ENCODE data around the gene TFIP11. TPM values are rescaled to one million over a fixed set of nuclear protein-coding genes. Genes with fewer than 3 reads are reported as not detected.

TFIP11 gene
- total and polyA plus RNA-seq, 2 of the 13 experiments (the other 11 are each of a cell fraction or from before 2014, with no cell fraction given): 15.4 to 22.8 TPM

- no peak for TF ChIP-seq ZNF263 (CRISPR knock-in tag; IDR thresholded peaks at IDR 0.05)
- peak; percentile 48; the same call in 1 of the 2 replicates for TF ChIP-seq POGK (CRISPR knock-in tag; conservative IDR thresholded peaks at IDR 0.05)
- TF ChIP-seq ZNF724P (CRISPR knock-in tag; IDR thresholded peaks at IDR 0.05; ENCODE audit: borderline replicate concordance): no peak
- Histone ChIP-seq H3K27ac (ENCODE audit: extremely low read length, insufficient read depth, low read length) (peak overlapping the region; percentile 48), H3K9me3 (ENCODE audit: low read length) (no peaks in the 10 kb centered on the region), H3K79me2 (ENCODE audit: insufficient read depth, low read length) (no peaks in the 10 kb centered on the region), H2AFZ (ENCODE audit: low read length) (no peak overlapping the region), H3K4me2 (ENCODE audit: low read depth, low read length) (no peak overlapping the region), H3K27me3 (ENCODE audit: control insufficient read depth in 1 of 2, insufficient read depth in 2 of 2, low read length in 2 of 2) (no peaks in the 10 kb centered on the region), H4K20me1 (ENCODE audit: insufficient read depth, low read length) (no peaks in the 10 kb centered on the region), H3K4me1 (ENCODE audit: insufficient read depth, low read length) (peaks cover 18% of the 10 kb centered on the region), H3K4me3 (replicated peaks in 1 of 3; ENCODE audit: insufficient read depth in 1 of 3, low read depth in 2 of 3, low read length in 3 of 3) (no peak overlapping the region), H3K9ac (ENCODE audit: insufficient read depth, low read depth, low read length) (no peak overlapping the region), H3K36me3 (replicated peaks in 1 of 2; ENCODE audit: control insufficient read depth in 1 of 2, insufficient read depth in 2 of 2, low read length in 2 of 2) (no peaks in the 10 kb centered on the region)
- no TSS peak for BruUV-seq (replicated peaks)
- ATAC-seq (peak; percentile 47), DNase-seq (ENCODE audit: low spot score) (peak; percentile 3), FAIRE-seq (no peak)
- ChIA-PET POLR2A (no interaction called here), CTCF (ENCODE audit: low intra/inter-chr PET ratio, low total read pairs) (no interaction called here)
- in situ Hi-C loops (cut with HindIII; ENCODE audit: extremely low pct_ligation_motif_present, low pct_unique_long_range_greater_than_20kb) (no loop called here), intact Hi-C loops (cut with micrococcal nuclease; ENCODE audit: unreplicated experiment) (no loop called here)
- 69% methylated on average over 3 of the region's 4 CpGs for WGBS (ENCODE audit: low lambda C conversion rate)
Observed at GRCh38 chr22:26549902-26550497, 37.7 kb upstream of the TFIP11 start.

- H2AFZ ChIP-seq (ENCODE audit: low read length): no peak overlapping the region
- H3K4me2 ChIP-seq (ENCODE audit: low read depth, low read length): no peak overlapping the region
- intact Hi-C loops (cut with micrococcal nuclease; ENCODE audit: unreplicated experiment) (no loop called here), in situ Hi-C loops (cut with HindIII; ENCODE audit: extremely low pct_ligation_motif_present, low pct_unique_long_range_greater_than_20kb) (no loop called here)
- H3K4me3 ChIP-seq (replicated peaks in 1 of 3; ENCODE audit: insufficient read depth in 1 of 3, low read depth in 2 of 3, low read length in 3 of 3): no peak overlapping the region
- POLR2A ChIA-PET: no interaction called here
- no peaks in the 10 kb centered on the region for H3K27me3 ChIP-seq (ENCODE audit: control insufficient read depth in 1 of 2, insufficient read depth in 2 of 2, low read length in 2 of 2)
- peaks cover 22% of the 10 kb centered on the region for H3K4me1 ChIP-seq (ENCODE audit: insufficient read depth, low read length)
- no peaks in the 10 kb centered on the region for H4K20me1 ChIP-seq (ENCODE audit: insufficient read depth, low read length)
- H3K9me3 ChIP-seq (ENCODE audit: low read length): no peaks in the 10 kb centered on the region
- no peaks in the 10 kb centered on the region for H3K79me2 ChIP-seq (ENCODE audit: insufficient read depth, low read length)
- CTCF ChIA-PET (ENCODE audit: low intra/inter-chr PET ratio, low total read pairs): no interaction called here
- DNase-seq (ENCODE audit: low spot score): no peak
- no peak for FAIRE-seq
- no TSS peak for BruUV-seq (replicated peaks)
- no peaks in the 10 kb centered on the region for H3K36me3 ChIP-seq (replicated peaks in 1 of 2; ENCODE audit: control insufficient read depth in 1 of 2, insufficient read depth in 2 of 2, low read length in 2 of 2)
- no peak for ATAC-seq
- WGBS (ENCODE audit: low lambda C conversion rate): 81% methylated on average over 6 of the region's 6 CpGs
- H3K9ac ChIP-seq (ENCODE audit: insufficient read depth, low read depth, low read length): no peak overlapping the region
- H3K27ac ChIP-seq (ENCODE audit: extremely low read length, insufficient read depth, low read length): no peak overlapping the region
- TF ChIP-seq ZBTB33 (CRISPR knock-in tag; IDR thresholded peaks at IDR 0.05): no peak
- TF ChIP-seq JUNB (CRISPR knock-in tag; IDR thresholded peaks at IDR 0.05; ENCODE audit: borderline replicate concordance): no peak
- no peak for TF ChIP-seq ZHX2 (IDR thresholded peaks at IDR 0.05; ENCODE audit: low read depth)
- TF ChIP-seq ZHX2 (CRISPR knock-in tag; IDR thresholded peaks at IDR 0.05; ENCODE audit: borderline replicate concordance): no peak
- no peak for TF ChIP-seq YEATS4 (CRISPR knock-in tag; IDR thresholded peaks at IDR 0.05; ENCODE audit: borderline replicate concordance)
Observed at GRCh38 chr22:26548984-26549383, 36.7 kb upstream of the TFIP11 start.

All from HepG2 (cell line).